ENCODE data around the gene PTPN14. TPM values are rescaled to one million over a fixed set of nuclear protein-coding genes. Genes with fewer than 3 reads are reported as not detected.

The PTPN14 gene
- polyA plus RNA-seq, 1 donor from 2014 or later: 0.07 TPM

DNA sequence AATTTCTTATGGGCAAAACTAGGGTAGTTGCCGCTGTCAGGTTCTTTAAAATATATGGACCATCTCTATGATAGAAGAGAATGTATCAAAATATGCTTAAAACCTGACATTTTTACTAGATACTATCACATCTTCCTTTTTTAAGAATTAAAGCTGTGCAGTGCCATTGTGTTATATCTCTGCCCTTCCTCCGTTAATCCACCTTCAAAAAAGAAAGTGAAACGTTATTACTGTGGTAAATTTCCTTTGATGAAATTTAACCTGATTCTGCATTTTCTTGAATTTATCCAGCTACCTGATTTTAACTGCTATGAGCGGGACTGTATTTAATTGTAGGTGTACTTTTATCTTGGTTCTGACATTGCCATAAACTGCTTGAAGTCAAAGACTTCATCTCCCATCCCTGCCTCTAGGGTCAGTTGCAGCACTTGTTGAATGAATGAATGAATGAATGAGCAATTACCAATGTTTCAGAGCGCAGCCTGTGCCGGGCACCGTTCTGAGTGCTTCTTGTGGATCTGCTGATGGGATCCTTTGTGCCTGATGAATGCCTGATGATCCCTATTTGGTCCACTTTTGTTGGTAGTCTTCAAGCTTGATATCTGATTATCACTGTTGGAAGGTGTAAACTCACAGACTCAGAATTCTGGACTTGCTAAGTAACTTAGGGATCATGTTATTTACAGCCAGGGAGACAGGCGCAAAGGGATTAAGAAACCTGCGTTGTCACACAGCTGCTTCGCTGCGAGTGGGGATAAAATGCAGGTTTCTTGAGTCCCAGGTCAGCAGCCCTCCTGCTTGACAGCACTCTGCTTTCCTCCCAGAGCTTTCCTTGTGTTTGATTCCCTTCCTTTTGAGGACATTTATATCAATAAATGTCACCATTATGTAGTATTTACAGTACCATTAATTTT, 240.4 kb downstream of the PTPN14 start:
- no peaks in the 10 kb centered on the region for H3K9me3 ChIP-seq (ENCODE audit: low read length)

DNA sequence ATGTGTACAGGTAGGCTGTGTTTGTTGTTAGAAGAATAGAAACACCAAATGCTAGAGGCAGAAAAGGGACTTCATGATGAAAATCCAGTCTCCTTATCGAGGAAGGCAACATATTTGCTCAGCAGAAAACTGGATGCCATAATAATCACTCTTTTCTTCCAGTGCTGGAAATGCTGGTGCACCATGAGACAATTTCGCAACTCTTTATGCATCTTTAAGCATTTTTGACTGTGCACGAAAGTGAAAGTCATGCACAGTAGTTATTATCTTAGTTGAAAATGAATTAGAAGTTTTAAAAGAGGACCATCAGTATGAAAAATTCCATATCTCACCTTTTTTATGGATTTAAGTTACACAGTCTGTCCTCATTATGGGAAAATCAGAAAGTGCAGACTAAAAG, 241.4 kb downstream of the PTPN14 start:
- H3F3A ChIP-seq (ENCODE audit: insufficient read depth, low read length, poor library complexity, severe bottlenecking): no peaks in the 10 kb centered on the region
- no peaks in the 10 kb centered on the region for H3K36me3 ChIP-seq (ENCODE audit: insufficient read depth, low read length)
- no peak overlapping the region for H2AFZ ChIP-seq (ENCODE audit: low read depth, low read length)

More for the DNA sequence above, 240.4 kb downstream of the PTPN14 start:
- Histone ChIP-seq H3K9ac (ENCODE audit: low read length) (no peak overlapping the region), H3K4me3 (ENCODE audit: low read length) (no peak overlapping the region), H3K9me2 (ENCODE audit: insufficient read depth, low read length) (no peaks in the 10 kb centered on the region), H2AFZ (ENCODE audit: low read depth, low read length) (no peak overlapping the region), H3K36me3 (ENCODE audit: insufficient read depth, low read length) (no peaks in the 10 kb centered on the region), H3K27ac (ENCODE audit: low read length) (no peak overlapping the region), H3F3A (ENCODE audit: insufficient read depth, low read length, poor library complexity, severe bottlenecking) (no peaks in the 10 kb centered on the region), H3K79me2 (replicated peaks; ENCODE audit: insufficient read depth, low read length) (no peaks in the 10 kb centered on the region), H3K27me3 (ENCODE audit: insufficient read depth, low read depth, low read length) (no peaks in the 10 kb centered on the region), H3K4me2 (ENCODE audit: low read length) (no peak overlapping the region), H4K20me1 (ENCODE audit: insufficient read depth) (no peaks in the 10 kb centered on the region)
- TF ChIP-seq POLR2AphosphoS5 (IDR thresholded peaks at IDR 0.05) (no peak), TAF1 (IDR thresholded peaks at IDR 0.05; ENCODE audit: low read depth) (no peak), RAD21 (conservative IDR thresholded peaks at IDR 0.05) (no peak), SMC3 (conservative IDR thresholded peaks at IDR 0.05; ENCODE audit: poor library complexity) (no peak), EP300 (conservative IDR thresholded peaks at IDR 0.05; ENCODE audit: poor library complexity, severe bottlenecking) (no peak), EZH2 (IDR thresholded peaks at IDR 0.05; ENCODE audit: borderline replicate concordance, insufficient read depth, low read length, poor library complexity, severe bottlenecking) (no peak), MXI1 (conservative IDR thresholded peaks at IDR 0.05; ENCODE audit: poor library complexity, severe bottlenecking) (no peak)
- TF ChIP-seq, protein P1, sequence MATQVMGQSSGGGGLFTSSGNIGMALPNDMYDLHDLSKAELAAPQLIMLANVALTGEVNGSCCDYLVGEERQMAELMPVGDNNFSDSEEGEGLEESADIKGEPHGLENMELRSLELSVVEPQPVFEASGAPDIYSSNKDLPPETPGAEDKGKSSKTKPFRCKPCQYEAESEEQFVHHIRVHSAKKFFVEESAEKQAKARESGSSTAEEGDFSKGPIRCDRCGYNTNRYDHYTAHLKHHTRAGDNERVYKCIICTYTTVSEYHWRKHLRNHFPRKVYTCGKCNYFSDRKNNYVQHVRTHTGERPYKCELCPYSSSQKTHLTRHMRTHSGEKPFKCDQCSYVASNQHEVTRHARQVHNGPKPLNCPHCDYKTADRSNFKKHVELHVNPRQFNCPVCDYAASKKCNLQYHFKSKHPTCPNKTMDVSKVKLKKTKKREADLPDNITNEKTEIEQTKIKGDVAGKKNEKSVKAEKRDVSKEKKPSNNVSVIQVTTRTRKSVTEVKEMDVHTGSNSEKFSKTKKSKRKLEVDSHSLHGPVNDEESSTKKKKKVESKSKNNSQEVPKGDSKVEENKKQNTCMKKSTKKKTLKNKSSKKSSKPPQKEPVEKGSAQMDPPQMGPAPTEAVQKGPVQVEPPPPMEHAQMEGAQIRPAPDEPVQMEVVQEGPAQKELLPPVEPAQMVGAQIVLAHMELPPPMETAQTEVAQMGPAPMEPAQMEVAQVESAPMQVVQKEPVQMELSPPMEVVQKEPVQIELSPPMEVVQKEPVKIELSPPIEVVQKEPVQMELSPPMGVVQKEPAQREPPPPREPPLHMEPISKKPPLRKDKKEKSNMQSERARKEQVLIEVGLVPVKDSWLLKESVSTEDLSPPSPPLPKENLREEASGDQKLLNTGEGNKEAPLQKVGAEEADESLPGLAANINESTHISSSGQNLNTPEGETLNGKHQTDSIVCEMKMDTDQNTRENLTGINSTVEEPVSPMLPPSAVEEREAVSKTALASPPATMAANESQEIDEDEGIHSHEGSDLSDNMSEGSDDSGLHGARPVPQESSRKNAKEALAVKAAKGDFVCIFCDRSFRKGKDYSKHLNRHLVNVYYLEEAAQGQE (IDR thresholded peaks at IDR 0.05; ENCODE audit: borderline replicate concordance): no peak
- TF ChIP-seq, protein P2, sequence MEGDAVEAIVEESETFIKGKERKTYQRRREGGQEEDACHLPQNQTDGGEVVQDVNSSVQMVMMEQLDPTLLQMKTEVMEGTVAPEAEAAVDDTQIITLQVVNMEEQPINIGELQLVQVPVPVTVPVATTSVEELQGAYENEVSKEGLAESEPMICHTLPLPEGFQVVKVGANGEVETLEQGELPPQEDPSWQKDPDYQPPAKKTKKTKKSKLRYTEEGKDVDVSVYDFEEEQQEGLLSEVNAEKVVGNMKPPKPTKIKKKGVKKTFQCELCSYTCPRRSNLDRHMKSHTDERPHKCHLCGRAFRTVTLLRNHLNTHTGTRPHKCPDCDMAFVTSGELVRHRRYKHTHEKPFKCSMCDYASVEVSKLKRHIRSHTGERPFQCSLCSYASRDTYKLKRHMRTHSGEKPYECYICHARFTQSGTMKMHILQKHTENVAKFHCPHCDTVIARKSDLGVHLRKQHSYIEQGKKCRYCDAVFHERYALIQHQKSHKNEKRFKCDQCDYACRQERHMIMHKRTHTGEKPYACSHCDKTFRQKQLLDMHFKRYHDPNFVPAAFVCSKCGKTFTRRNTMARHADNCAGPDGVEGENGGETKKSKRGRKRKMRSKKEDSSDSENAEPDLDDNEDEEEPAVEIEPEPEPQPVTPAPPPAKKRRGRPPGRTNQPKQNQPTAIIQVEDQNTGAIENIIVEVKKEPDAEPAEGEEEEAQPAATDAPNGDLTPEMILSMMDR (IDR thresholded peaks at IDR 0.05; ENCODE audit: poor library complexity, severe bottlenecking): no peak

More for the DNA sequence above, 241.4 kb downstream of the PTPN14 start:
- TF ChIP-seq EZH2 (IDR thresholded peaks at IDR 0.05; ENCODE audit: borderline replicate concordance, insufficient read depth, low read length, poor library complexity, severe bottlenecking): no peak
- no peak for TF ChIP-seq RAD21 (conservative IDR thresholded peaks at IDR 0.05)
- TF ChIP-seq, protein P2 (IDR thresholded peaks at IDR 0.05; ENCODE audit: poor library complexity, severe bottlenecking): no peak
- no peak for TF ChIP-seq MXI1 (conservative IDR thresholded peaks at IDR 0.05; ENCODE audit: poor library complexity, severe bottlenecking)
- TF ChIP-seq, protein P1 (IDR thresholded peaks at IDR 0.05; ENCODE audit: borderline replicate concordance): no peak
- TF ChIP-seq TAF1 (IDR thresholded peaks at IDR 0.05; ENCODE audit: low read depth): no peak
- no peak for TF ChIP-seq EP300 (conservative IDR thresholded peaks at IDR 0.05; ENCODE audit: poor library complexity, severe bottlenecking)
- no peak for TF ChIP-seq SMC3 (conservative IDR thresholded peaks at IDR 0.05; ENCODE audit: poor library complexity)
- Histone ChIP-seq H3K9me2 (ENCODE audit: insufficient read depth, low read length) (no peaks in the 10 kb centered on the region), H3K27ac (ENCODE audit: low read length) (no peak overlapping the region), H3K9me3 (ENCODE audit: low read length) (no peaks in the 10 kb centered on the region), H3K9ac (ENCODE audit: low read length) (no peak overlapping the region), H3K79me2 (replicated peaks; ENCODE audit: insufficient read depth, low read length) (no peaks in the 10 kb centered on the region), H4K20me1 (ENCODE audit: insufficient read depth) (no peaks in the 10 kb centered on the region), H3K4me3 (ENCODE audit: low read length) (no peak overlapping the region), H3K27me3 (ENCODE audit: insufficient read depth, low read depth, low read length) (no peaks in the 10 kb centered on the region), H3K4me2 (ENCODE audit: low read length) (no peak overlapping the region)

Data from neural cell (in vitro differentiated cells).